DLD1 (cell line): ENCODE measurements around the gene EHD1.

Experiments used
- in situ Hi-C: cut with HindIII; loops from 2 replicates; pipeline ENCODE4 v1.10.0; 2017; ENCODE audit warnings: low sequenced_read_pairs

Gene EHD1

GRCh38 chr11:64910451-64911093 lies 32.2 kb upstream of the EHD1 start:
- in situ Hi-C loops: no loop called here

GRCh38 chr11:64909653-64910343 lies 31.4 kb upstream of the EHD1 start:
- in situ Hi-C loops: no loop called here

GRCh38 chr11:64908766-64909165 lies 30.3 kb upstream of the EHD1 start:
- in situ Hi-C loops: no loop called here

- in situ Hi-C loops: no loop called here
These were observed 27.9 kb upstream of the EHD1 start for GRCh38 chr11:64906314-64906635.

GRCh38 chr11:64905516-64906313 lies 27.3 kb upstream of the EHD1 start:
- in situ Hi-C loops: no loop called here

- in situ Hi-C loops: no loop called here
These were observed 24.9 kb upstream of the EHD1 start for GRCh38 chr11:64903291-64903833.

GRCh38 chr11:64902102-64902900 lies 23.9 kb upstream of the EHD1 start:
- in situ Hi-C loops: no loop called here

- in situ Hi-C loops: no loop called here
These were observed 22.4 kb upstream of the EHD1 start for GRCh38 chr11:64900774-64901173.

GRCh38 chr11:64900263-64900678 lies 21.9 kb upstream of the EHD1 start:
- in situ Hi-C loops: no loop called here

GRCh38 chr11:64898541-64898940 lies 20.1 kb upstream of the EHD1 start:
- in situ Hi-C loops: no loop called here

GRCh38 chr11:64898076-64898445 lies 19.6 kb upstream of the EHD1 start:
- in situ Hi-C loops: no loop called here

- in situ Hi-C loops: no loop called here
These were observed 19.1 kb upstream of the EHD1 start for GRCh38 chr11:64897381-64898075.

- in situ Hi-C loops: no loop called here
These were observed 18.1 kb upstream of the EHD1 start for GRCh38 chr11:64896448-64897022.

- in situ Hi-C loops: loop anchor here (5.0 kb wide), 1 partner anchor 43 kb away; no protein-coding TSS in a partner anchor
These were observed 16.5 kb upstream of the EHD1 start for GRCh38 chr11:64894812-64895452.

- in situ Hi-C loops: loop anchor here (5.0 kb wide), 1 partner anchor 42 kb away; no protein-coding TSS in a partner anchor
These were observed 15.8 kb upstream of the EHD1 start for GRCh38 chr11:64894070-64894811.

- in situ Hi-C loops: loop anchor here (5.0 kb wide), 1 partner anchor 41 kb away; no protein-coding TSS in a partner anchor
These were observed 15.0 kb upstream of the EHD1 start for GRCh38 chr11:64893194-64894069.

GRCh38 chr11:64892838-64893193 lies 14.4 kb upstream of the EHD1 start:
- in situ Hi-C loops: loop anchor here (5.0 kb wide), 1 partner anchor 41 kb away; no protein-coding TSS in a partner anchor

GRCh38 chr11:64892411-64892831 lies 14.0 kb upstream of the EHD1 start:
- in situ Hi-C loops: loop anchor here (5.0 kb wide), 1 partner anchor 40 kb away; no protein-coding TSS in a partner anchor
